GM19240 (cell line): Measurements from ENCODE around the gene RERE.
A peak's percentile ranks its signal among the peaks of the same experiment; 100 is the strongest.

Source experiments
- DNase-seq: peaks from one replicate; pipeline ENCODE4 v3.0.0; 2011; ENCODE audit warnings: low spot score; ENCODE audit not compliant: insufficient read length

Gene RERE

GRCh38 chr1:8352886-8353785, 464.3 kb downstream of the RERE start:
- DNase-seq, result no peak

- no peak for DNase-seq
Observed at GRCh38 chr1:8352471-8352845, 465.0 kb downstream of the RERE start.

DNA sequence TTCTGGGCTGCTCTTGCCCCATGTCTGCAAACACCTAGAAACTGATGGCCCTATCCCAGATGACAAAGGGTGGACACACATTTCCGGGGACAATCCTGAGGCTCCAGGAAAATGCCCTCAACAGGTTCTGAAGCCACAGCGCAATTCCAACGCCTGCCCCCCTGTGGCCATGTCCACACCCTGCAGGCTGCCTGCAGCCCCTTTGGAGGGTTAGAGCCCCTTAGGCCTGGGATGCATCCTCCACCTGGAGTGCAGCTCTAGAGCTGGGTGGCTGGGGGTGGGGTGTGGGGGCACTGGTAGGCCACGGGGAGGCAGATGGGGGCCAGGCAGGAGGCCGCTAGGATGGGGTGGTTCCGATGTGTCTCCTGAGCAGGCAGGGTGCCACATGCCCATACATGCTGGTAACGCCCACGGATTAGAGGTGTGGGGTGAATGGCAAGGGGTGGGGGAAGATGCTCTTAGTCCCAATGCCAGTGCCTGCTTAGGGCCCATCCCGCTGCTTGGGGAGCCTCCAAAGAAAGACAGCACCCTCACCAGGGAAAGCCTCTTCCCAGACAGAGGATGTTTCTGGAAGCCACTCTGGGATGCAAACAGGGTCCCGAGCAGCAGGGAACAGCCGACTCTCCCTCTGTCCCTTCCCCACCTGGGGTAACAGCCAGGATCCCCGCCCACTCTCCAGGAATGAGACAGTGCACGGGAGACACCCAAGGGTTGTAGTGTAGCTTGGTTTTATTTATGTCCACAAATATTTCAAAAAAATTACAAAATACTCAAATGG, 465.6 kb downstream of the RERE start:
- no peak for DNase-seq

- no peak for DNase-seq
Observed at GRCh38 chr1:8350914-8351684, 466.3 kb downstream of the RERE start.

DNA sequence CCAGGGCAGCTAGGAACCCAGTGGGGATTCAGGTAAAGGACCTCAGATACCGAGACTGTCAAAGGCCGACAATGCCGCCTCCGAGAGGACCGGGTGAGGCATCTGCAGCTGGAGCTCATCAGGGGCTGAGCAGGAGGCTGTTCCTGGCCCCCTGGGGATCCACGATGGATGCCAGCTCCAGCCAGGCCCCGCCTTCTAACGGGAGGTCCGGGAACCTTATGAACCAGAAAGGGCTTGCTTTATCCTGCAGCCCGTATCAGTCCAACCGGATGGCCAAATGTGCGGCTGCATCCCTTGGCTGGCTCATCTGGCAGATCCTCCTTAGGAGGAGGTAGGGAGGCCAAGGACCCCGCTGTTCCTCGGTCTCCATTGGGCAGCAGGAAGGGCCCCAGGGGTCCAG, 467.5 kb downstream of the RERE start:
- no peak for DNase-seq

DNA sequence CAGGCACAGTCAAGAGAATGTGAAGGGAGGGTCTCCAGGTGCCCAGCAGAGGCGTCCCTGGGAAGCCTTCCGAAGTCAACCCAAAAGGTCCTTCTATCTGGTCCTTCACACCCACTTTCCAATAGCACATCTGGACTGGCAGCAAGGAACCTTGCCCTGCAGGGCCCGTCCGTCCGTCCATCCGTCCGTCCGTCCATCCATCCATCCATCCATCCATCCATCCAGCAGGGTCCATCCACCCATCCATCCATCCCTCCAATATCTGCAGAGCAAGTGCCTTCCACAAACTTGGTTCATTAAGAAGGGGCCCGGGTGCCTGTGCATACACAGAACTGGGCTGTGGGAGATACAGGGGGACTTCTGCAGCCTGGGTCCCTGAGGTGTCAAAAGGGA, 468.0 kb downstream of the RERE start:
- no peak for DNase-seq

GRCh38 chr1:8348777-8349472, 468.5 kb downstream of the RERE start:
- peak; percentile 87 for DNase-seq

- no peak for DNase-seq
Observed at GRCh38 chr1:8348047-8348776, 469.2 kb downstream of the RERE start.

- DNase-seq, result no peak
Observed at GRCh38 chr1:8347635-8348034, 469.8 kb downstream of the RERE start.

DNA sequence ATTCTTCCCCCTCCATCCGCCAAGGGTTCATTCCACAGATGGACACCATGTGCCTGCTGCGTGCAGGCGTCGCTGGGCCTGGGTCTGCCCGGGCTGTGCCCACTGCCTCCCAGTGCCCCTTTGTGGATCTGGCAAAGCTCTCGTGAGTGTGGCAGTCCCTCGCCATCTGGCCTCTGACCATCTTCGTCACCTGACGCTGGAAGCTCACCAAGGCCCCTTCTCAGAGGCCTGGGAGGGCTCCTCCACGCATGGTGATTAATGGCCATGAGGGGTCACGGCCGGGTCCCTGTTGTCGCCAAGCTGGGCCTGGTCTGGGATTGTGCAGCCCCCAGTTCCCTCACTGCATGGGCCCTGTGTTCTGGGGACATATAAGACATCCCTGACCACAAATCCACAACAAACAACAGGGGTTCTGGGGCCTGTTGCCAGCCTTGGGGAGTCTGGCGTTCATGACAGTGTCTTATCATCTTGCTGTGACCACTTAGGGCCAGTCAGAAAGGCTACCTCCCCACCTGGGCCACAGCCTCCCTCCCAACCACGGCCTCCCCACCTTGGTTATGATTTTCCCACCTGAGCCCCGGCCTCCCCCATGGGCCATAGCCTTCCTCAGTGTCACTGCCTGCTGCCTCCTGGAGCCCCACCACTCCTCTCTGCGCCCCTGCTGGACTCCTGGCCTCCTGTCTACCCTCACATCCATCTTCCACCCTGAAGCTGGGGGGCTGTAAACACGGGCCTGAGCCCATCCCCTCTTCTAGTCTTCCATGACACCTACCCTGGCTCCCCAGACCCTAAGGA, 471.6 kb downstream of the RERE start:
- DNase-seq, result no peak

DNA sequence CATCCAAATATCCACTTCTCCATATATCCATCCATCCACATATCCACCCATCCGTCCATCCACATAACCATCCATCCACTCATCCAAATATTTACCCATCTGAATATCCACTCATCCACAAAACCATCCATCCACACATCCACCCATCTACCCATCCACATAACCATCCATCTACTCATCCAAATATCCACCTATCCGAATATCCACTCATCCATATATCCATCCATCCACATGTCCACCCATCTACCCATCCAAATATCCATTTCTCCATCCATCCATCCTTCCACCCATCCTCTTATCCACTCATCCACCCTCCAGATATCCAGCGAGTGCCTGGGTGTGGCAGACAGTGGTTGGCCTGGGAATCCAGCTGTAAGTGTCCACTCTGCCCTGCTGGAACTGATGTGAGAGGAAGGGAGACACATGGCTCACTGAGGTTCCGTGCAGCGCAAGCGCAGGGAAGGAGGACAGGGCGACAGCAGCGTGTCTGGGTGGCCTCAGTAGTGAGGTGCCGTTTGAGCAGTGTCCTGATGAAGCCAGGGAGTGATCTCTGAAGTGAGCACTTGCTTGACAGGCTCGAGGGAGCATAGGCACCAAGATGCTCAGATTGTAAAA, 472.4 kb downstream of the RERE start:
- DNase-seq, result no peak

DNA sequence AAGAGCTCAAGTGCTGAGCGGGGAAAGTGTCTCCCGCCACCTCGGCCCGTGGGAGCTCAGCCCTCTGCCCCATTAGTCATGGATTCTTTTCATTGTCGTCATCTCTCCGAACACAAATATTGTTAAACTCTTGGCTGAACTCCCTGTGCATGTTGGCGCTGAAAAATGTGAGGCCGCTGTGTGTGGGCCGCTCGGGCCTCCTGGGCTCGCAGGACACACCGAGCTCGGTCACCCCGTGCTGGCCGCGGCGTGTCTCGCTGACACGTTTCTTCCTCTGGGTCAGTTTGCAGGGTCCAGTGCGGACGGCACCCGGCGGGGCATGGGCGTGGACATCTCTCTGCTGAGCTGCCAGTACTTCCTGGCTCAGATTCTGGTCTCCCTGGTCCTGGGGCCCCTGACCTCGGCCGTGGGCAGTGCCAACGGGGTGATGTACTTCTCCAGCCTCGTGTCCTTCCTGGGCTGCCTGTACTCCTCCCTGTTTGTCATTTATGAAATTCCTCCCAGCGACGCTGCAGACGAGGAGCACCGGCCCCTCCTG, 473.9 kb downstream of the RERE start:
- DNase-seq, result no peak

- DNase-seq, result no peak
Observed at GRCh38 chr1:8343044-8343443, 474.4 kb downstream of the RERE start.

DNA sequence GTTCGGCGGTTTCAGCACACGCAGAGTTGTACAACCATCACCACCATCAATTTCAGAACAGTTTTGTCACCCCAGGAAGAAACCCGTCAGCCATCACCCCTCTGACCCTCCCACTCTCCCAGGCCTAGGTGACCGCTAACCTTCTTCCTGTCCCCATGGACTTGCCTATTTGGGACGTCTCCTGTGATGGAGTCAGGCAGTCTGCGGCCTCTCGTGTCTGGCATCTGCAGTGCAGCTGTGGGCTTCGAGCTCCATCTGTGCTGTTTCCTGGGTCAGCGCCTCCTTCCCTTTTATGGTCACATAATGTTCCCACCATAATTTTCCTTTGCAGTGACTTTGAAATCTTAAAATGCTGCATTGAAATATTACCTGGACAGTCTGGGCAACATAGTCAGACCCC, 475.1 kb downstream of the RERE start:
- DNase-seq, result no peak

GRCh38 chr1:8340448-8340847, 477.0 kb downstream of the RERE start:
- DNase-seq, result no peak

DNA sequence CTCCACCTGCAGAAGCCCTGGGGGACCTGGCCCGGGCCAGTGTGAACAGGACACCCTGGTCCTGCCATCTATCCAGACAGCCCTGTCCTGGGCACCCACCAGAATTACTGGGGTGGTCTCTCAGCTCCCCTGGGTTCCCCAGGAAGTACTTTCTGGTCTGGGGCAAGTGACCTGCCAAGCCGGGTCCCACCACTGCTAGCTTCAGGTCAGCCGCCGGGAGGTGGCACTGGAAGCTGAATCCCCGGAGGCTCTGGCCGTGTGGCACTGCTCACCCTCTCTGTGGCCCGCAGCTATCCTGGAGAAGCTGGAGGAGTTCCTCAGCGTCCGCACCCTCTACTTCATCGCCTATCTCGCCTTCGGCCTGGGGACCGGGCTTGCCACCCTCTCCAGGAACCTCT, 478.2 kb downstream of the RERE start:
- no peak for DNase-seq

DNA sequence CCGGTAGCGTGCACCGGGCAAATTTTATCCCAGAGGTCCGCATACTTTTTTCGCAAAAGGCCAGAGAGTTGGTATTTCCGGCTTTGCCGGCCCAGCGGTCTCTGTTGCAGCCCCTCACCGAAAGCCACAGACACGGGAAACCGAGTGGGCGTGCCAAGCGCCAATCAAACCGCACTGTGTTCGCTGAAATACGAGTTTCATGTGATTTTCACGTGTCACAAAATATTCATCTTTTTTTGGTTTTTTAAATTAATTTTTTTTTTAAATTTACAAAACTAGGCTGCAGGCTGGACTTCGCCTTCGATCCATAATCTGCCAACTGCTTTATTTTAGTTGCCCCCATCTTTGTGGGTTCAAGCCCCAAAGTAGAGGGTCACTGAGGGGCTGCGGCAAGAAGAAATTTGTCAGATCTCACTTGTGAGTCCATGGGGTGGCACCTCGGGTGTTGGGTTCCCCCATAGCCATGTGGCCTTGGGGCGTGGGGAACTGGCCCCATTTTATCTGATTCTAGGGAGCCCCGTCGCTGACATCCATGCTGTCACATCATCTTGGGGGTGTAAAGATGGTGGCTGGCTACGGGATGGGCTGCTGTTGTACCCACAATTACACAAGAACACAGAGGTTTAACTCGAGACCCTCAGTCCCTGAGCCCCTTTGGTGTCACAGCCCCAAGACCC, 478.8 kb downstream of the RERE start:
- DNase-seq, result no peak

DNA sequence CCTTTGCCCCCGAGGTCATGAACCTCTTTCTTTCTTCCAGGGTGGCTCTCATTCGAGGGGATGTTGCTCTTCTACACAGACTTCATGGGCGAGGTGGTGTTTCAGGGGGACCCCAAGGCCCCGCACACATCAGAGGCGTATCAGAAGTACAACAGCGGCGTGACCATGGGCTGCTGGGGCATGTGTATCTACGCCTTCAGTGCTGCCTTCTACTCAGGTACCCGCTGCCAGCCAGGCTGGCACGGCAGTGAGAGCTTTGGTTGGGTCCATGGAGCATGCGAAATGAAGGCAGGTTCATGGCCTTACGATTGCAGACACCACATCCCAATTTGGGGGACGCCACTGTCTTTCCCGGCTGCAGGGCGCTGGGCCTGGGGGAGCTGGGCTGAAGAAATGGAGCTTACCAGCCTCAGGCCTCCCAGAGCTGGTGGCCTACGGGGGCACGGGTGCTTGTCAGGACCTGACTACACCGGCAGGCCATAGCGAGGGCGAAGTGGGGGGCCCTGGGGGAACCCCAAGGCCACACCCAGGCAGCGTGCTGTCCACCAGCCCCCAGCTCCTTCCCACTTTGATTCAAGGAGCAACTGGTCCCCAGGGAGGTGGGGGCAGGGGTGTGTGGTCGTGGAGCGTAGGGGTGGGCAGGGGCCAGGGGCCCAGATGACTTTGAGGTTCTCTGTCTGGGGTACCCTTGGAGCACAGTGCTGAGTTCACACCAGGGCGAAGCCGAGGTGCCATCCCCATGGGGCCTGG, 479.5 kb downstream of the RERE start:
- no peak for DNase-seq
